Measurements from ENCODE around the gene CHRM5.

Gene CHRM5, protein sequence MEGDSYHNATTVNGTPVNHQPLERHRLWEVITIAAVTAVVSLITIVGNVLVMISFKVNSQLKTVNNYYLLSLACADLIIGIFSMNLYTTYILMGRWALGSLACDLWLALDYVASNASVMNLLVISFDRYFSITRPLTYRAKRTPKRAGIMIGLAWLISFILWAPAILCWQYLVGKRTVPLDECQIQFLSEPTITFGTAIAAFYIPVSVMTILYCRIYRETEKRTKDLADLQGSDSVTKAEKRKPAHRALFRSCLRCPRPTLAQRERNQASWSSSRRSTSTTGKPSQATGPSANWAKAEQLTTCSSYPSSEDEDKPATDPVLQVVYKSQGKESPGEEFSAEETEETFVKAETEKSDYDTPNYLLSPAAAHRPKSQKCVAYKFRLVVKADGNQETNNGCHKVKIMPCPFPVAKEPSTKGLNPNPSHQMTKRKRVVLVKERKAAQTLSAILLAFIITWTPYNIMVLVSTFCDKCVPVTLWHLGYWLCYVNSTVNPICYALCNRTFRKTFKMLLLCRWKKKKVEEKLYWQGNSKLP

DNA sequence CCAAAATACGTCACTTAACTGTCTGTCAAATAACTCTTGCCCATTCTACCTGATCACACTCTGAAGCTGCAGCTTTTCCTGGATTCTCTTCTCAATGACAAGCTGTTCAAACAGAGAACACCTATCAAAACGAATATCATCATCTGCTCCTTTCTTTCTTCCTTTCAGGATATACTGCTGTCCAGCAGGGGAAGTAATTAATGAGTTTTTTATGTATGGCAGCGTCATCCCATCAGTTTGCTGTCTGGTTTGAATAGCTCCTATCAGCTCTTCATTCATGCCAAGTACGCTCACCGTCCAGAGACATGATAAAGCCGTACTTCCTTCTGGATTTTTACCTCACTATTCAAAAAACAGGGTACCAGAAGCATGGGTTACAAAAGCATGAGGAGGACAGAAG, at the start of gene CHRM5:
TSS of gene CHRM5 (plus strand) at position 274 of the 400 bp plus-strand sequence. CDS start 94,221 bp downstream, outside the sequence.
- ATAC-seq: no peak

DNA sequence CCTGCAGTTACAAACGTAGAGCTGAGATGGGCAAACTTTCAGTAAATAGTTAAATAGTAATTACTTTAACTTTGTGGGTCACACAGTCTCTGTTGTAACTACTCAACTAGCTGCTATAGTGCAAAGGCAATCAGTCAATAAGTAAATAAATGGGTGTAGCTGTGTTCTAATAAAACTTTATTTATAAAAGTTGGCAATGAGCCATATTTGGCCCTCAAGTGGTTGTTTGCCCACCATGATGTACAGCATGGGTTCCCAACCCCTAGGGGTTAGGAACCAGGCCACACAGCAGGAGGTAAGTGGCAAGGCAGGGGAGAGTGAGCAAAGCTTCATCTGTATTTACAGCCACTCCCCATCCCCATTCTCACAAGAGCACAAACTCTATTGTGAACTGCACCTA, 44.9 kb upstream of the CHRM5 start:
- ATAC-seq: no peak

DNA sequence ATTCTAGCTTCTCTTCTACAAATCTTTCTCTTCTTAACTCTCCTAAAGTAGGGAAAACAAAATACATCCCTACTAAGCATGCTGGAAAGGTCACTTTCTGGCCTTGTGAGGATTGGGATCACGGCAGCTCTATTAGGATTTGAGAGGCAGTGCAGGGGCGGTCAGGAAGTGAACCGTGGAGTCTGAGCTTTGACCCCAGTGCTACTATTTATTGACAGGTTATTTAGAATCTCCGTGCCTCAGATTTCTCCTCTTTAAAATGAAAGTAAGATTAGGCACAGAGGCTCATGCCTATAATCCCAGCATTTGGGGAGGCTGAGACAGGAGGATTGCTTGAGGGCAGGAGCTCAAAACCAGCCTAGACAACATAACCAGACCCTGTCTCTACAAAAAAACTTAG, 42.0 kb upstream of the CHRM5 start:
- no peak for ATAC-seq

DNA sequence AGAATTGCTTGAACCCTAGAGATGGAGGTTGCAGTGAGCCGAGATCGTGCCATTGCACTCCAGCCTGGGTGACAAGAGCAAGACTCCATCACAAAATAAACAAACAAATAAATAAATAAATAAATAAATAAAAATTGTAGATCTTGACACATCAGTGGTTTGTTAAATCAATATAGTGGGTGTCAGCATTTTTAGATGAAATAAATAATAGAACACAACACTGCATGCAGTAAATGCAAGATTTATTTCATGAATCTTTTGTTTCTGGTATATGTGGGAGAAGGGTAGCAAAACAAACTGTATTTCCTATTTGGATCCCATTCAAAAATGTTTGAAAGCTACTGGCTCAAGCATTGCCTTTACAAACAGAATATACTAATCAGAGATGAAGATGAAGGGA, 35.6 kb upstream of the CHRM5 start:
- no peak for ATAC-seq

DNA sequence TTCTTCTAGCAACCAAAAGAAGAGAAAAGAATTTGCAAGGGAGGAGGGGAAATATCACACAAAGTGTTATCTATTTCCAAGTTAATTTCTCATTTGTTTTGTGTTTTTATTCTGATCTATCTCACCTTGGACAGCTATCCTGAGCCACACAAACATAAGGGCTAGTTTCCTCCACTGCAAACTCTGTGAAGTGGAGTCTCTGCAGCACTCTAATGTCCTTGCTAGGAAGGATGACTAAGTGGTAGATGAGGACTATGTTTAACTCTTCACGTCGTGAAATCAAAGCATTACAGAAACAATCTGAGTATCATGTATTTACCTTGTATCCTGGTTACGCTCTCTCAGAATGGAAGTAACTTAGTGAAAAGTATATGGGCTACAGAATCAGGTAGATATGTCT, 33.9 kb upstream of the CHRM5 start:
- no peak for ATAC-seq

DNA sequence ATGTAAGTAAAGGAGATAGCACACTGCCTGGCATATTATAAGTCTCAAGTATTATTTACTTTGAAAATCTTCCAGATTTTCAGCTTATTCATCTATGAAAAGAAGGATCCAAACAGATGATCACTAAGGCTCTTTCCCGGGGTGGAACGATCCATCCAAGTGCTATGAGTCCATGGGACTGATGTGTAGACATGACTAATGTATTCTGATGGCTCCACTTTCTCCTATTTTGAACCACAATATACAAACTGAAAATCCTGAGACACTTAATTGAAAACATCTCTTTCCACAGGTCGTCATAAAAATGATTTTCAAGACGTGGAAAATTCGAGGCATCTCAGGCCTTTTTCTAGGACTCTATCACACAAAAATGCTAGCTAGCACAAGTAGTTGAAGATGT, 33.4 kb upstream of the CHRM5 start:
- ATAC-seq: no peak

DNA sequence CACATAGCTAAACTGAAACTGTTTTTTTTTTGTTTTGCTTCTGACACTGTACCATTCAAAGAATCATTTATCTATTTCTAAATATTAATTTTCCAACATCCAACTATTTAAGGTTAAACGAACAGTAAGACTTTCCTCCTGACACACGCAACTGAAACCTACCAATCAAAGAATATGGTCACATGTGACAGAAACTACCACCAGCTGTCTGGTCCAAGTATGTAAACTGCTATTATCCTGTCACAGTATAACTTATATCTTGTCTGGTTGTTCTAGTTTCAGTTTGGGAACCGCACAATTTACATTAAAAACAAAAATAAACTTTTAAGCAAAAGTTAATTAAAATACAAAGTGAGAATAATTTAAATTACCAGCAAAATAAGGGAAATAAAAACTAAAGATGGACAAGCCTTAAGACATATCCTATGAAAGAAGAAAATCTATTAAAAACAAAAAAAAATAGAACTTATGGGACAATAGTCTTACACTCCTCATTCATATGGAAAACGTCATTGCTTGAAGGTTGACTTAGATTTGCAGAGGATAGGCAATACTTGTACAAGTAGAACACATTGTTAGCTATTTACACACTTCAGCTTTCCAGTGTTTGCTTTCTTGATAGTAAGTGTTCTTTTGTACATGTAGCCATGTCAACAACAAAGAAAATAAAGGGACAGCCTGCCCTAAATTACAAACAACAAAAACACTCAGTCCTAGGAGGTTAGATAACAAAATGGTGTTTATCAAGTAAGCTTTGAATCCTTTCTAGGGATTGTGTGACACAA, 26.8 kb upstream of the CHRM5 start:
- no peak for ATAC-seq

DNA sequence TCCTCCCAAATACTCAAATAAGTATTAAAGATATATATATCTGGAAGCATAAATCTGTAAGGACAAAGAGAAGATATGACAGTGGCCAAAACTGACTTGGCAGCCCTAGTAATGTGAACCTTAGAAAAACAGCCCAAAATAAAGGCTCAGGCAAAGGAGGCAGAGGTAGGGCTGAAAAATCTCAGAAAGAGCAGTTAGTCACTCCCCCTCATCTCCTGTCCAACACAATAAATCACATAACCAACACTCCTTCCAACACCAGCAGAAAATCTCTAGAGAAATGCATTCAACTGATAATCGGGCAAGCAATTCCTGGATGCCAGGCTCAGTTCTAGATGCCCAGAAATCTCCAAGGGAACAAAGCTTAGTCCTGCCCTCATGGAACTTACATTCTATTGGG, 22.1 kb upstream of the CHRM5 start:
- no peak for ATAC-seq

DNA sequence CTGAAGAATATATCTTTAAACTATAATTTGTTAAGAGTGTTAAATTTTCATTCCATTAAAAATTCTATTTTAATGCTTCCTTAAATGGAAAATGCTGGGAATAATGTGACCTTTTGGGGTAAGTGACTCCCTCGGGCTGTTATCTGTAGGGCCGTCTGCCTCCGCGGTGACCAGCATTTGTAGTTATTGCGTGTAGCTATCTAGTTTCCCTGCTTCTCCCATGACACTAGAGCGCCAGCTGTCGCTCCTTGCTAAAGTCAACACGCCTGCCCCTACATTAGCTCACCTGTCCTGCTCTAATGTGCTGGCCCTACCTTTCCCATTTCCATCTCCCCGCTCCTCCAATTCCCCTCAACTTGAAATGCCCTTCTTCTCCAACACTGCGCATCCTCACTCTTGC, 12.4 kb upstream of the CHRM5 start:
- no peak for ATAC-seq

DNA sequence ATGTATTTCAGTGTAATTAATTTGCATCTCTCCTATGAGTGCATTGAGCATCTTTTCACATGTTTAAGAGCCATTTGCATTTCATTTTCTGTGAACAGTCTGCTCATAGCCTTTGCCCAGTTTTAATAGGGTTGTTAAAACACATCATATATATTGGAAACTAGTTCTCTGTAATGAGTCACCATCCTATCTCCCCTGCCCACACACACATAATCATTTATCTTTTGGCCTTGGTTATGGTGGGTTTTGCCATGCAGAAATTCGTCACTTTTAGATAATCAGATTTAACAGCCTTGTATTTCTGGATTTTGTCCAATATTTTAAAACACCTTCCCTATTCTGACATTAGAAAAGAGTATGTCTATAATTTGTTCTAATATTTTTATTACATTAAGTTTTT, 11.9 kb upstream of the CHRM5 start:
- no peak for ATAC-seq

DNA sequence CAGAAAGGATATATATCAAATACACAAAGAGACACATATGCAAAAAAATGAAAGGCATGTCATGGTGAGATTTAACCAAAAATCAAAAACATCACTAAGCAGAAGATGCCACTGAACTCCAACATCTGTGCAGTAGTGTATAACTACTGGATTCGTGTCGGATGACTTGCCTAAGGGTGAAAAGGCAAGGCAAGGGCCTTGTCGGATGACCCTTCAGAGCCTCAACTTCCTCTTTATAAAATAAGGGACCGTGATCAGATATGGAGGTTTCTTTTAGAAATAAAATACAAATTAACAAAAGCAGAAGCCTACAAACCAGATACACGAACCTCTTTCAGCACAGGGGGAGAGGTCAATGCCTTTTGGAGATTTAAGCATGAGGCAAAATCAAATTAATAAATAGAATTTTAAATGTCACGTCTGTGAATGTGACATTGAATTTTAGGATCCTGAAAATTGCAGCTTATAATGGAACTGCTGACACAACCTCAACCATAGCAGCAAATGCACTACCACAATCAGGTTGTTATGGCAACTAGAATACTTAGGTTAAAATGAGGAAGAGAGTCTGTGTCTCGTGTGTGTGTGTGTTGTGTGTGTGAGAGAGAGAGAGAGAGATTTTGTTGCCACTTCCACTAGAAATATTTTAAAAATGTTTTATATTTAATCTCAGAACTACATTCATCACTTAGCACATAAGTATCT, 8.3 kb upstream of the CHRM5 start:
- no peak for ATAC-seq

DNA sequence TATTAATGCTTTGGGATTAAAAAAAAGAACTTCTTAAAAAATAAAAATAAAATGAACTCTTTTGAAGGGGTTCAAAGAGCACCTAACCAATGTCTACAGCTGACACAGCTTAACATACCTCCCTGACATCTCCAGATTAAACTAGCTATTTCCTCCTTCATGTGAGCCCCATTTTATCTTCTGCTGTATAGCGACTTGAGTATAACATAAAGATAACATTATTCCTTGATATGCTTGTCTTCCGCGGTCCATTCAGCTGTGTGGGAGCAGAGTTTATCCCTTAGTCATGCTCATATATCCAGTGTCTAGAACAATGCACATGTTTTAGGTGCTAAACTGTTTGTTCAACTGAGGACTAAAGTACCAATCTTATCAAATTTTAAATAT, 7.8 kb upstream of the CHRM5 start:
- no peak for ATAC-seq

DNA sequence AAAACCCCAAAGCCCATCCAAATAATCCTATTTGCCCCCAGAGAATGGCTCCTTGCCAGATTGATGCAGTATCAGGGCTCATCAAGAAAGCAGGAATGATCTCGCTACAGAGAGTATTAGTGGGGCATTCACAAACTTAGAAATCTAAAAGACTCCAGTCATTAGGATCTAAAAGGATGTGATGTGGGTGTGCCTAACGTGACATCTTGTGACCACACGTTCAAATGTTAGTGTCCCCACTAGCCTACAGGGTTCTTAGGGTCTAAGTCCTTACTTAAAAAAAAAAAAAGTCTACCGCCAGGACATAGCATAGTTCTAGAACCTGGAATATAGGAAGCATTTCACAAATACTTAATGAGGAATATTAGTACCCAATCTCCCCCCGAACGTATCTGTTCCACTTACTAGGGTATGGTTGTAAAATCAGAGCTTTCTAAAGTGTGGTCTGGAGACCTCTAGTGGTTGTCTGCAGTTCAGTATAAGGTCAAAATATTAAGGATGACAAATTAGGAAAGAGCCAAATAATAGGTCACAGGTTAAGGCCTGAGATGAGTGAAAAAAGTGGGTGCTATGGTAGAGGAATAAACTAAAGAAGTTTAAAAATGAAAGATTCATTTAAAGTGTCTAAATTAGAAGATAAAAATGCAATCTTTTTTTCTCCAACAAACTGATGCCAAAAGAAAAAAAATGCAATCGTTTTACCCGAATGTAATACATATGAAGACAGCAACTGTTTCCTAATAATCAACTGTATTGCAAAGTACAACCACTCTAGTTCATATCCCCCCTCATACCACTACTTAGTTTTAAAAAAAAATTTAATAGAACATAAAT, 4.2 kb upstream of the CHRM5 start:
- peak in 1 of 2 donors; percentile 41 for ATAC-seq

DNA sequence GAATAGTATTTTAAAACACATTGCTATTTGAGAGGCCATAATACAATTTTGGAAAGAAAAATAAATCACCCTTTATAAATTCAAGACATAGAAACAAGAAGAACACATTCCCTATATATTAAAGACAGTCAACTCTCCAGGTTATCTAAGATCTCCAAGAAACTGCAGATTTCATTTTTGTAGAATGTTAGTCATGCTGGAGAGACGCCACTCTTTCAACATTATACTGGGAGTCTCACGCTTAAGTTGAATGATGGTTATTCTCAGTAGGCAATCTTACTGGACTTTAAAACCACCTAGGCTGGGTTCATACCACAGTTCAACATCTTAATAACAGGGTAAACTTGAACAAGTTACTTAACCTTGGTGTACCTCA, 3.6 kb upstream of the CHRM5 start:
- no peak for ATAC-seq

DNA sequence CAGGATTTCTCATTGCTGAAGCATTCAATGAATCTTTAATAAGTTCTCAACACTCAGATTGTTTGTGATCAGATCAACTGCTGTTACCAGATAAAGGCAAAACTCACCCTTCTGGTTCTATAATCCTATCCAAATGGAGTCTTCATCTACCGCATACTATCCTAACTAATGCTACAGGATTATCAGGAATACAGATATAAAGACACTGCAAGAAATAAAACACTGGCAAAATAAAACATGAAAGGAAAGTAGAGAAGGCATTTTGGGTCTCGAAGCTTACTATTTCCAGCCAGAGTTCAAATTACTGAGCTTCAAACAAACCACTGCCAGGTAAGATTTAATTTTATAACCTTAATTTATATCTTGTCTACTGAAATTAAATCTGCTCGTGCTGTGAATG, 524 bp downstream of the CHRM5 start:
- no peak for ATAC-seq

DNA sequence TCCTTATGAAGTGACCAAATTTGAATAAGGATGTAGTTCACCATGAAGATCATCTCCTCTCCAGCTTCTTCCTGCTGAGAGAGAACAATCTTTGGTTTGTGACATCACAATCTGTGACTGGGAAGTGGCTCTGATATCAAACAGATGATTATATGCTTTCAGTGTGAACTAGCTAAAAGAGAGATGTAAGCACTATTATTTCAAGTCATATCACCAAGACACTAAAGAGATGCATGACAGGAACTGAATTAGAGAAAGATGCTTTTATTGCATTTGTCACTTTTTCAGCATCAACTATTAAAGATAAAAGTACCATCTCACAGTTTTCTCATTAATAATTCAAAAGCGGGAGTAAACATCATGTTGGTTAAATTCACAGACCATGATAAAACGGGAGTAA, 3.5 kb downstream of the CHRM5 start:
- ATAC-seq: no peak

DNA sequence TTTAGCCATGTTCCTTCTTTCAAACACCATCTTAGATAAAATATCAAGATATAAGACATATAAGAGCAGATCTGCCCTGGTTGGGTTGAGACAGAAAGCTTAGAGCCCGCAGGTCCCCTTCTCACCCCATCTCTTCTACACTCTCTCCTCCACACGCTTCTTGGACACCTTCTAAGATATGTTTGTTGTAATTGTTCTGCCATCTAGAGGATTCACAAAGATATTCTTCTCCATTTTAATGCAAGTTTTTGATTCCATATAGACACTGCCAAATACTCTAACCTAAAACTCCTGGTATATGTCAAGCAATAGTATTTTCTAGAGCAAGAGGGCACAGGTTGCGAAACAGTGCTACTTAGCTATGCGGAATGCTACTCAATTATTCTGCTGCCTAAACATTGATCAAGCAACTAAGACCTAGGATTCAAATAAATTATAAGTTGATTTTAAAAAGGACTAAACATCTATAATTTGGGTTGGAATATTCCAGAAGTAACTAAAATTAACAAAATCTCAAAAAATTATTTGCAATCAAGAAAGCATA, 6.8 kb downstream of the CHRM5 start:
- ATAC-seq: no peak

DNA sequence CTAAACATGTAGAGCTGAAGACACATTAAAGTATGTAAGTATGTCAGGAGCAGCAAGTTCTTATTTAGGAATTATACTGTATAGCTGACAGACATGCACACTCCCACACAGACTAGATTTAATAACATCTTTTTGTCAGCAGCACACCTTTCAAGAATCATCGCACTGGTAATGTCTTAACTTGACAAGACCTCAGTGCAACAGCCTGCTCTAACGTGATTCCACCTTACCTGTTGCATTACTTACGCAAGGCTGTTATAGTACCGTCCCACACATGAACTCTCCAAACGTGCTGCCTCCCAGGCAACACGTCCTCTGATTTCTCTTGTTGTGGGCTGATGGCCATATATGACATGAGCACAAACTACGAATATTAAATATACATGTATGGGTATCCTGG, 11.9 kb downstream of the CHRM5 start:
- ATAC-seq: no peak

DNA sequence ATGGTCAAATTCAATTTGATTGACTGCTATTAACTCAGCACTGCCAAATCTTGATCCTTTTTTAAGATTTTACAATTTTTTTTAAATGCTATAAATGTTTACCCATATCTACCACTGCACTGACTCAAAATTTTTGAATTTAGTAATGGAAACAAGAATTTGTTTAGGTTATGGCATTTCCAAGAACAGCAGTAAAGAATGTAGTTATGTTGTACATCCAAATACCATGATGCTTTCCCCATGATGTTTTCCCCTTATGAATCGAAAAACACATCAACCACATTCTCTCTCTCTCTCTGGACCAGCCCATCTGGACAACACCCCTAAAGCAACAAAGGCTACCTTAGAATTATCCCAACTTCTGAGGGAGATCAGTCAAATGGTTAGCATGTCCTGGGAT, 14.2 kb downstream of the CHRM5 start:
- ATAC-seq: no peak

DNA sequence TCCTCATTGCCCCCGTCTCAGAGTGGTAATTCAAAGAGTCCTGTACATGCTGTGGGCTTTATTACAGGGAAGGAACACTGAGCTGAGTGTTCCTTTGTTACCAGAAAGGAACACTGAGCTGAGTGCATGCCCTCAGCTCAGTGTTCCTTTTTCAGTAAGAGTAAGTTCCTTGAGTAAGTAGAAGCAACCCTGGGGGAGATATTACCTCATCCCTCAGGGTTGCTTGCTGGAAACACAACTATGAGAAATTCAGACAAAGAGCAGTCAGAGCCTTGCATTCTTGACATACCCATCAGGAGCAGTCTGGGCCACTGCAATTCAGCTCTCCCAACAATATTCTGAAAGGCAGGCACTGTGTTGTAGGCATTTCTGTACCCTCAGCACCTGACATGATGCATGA, 17.0 kb downstream of the CHRM5 start:
- no peak for ATAC-seq

DNA sequence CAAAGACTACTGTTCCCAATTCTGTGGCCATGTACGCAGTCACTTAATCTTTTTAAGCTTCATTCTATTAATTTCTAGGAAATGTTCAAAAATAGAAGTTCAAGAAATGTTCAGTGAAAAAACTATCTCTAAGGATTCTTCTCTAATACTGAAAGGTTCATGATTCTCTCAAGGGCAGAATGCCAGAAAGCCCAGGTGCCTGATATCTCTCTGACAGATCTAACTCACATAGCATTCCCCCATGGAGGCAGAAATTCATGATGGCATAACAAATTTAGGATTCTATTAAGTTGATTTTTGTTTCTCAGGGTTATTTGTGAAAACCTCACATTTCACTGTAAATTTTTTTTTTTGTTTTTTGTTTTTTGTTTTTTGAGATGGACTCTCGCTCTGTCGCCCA, 17.5 kb downstream of the CHRM5 start:
- no peak for ATAC-seq

DNA sequence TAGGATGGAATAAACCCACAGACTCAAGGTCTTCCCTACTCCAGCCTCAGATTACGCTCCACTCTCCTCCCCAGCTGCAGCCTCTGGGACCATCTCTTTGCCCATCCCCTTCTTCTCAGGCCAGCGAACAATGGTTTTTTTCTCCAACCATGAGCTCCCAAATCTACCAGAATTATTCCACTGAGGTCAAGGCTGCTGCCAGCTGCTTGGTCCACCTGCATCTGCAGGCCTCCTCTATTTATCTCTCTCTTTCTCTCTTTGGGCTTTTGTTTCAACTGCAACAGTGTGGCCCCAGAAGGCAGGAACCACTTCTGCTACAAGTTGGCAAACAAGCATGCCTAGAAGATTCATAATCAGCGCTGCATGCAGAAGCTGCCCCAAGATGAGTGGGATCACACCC, 19.1 kb downstream of the CHRM5 start:
- ATAC-seq: no peak
